Measurements from ENCODE around the gene B3GNT5. TPM values are rescaled to one million over a fixed set of nuclear protein-coding genes. Genes with fewer than 3 reads are reported as not detected.

The B3GNT5 gene
- total and polyA plus RNA-seq, 2 experiments from 2014 or later, result 4.9 to 6.4 TPM

DNA sequence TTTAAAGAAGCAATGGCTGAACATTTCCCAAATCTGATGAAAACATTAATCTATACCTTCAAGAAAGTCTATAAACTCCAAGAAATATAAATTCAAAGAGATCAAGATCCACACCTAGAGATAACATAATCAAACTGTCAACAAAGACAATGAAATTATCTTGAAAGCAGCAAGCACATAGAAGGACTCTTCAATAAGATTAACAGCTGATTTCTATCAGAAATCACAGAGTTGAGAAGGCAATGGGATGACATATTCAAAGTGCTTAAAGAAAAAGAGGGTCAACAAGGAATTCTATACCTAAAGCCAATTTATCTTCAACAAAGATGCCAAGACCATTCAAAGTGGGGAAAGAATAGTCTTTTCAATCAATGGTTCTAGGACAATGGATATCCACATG is 49.4 kb upstream of the B3GNT5 start:
- H3K4me1 Mint-ChIP-seq, result peaks cover 9% of the 10 kb centered on the region; the same call in 2 of the 3 replicates
- Histone ChIP-seq H3K9me2 (ENCODE audit: insufficient read depth) (no peaks in the 10 kb centered on the region), H3K27ac (ENCODE audit: low read depth) (no peak overlapping the region), H3K36me3 (ENCODE audit: insufficient read depth) (no peaks in the 10 kb centered on the region; the same call in 1 of the 2 replicates), H4K20me1 (replicated peaks; ENCODE audit: insufficient read depth) (no peaks in the 10 kb centered on the region), H3K4me2 (no peak overlapping the region), H3K4me3 (no peak overlapping the region), H3K4me1 (ENCODE audit: insufficient read depth) (no peaks in the 10 kb centered on the region), H2AFZ (no peak overlapping the region), H3K27me3 (ENCODE audit: insufficient read depth) (no peaks in the 10 kb centered on the region), H3K79me2 (replicated peaks; ENCODE audit: insufficient read depth) (no peaks in the 10 kb centered on the region), H3F3A (replicated peaks; ENCODE audit: low read depth) (no peaks in the 10 kb centered on the region)
- peaks cover 25% of the 10 kb centered on the region; the same call in 2 of the 3 replicates for H3K9me3 Mint-ChIP-seq
- ATAC-seq (no peak), DNase-seq (ENCODE audit: low spot score) (no peak)
- H3K27ac Mint-ChIP-seq, result no peak overlapping the region
- H3K36me3 Mint-ChIP-seq (ENCODE audit: low read depth), result peaks cover 15% of the 10 kb centered on the region
- TF ChIP-seq NANOG (IDR thresholded peaks at IDR 0.05; ENCODE audit: borderline replicate concordance), result no peak
- TF ChIP-seq, protein P1, sequence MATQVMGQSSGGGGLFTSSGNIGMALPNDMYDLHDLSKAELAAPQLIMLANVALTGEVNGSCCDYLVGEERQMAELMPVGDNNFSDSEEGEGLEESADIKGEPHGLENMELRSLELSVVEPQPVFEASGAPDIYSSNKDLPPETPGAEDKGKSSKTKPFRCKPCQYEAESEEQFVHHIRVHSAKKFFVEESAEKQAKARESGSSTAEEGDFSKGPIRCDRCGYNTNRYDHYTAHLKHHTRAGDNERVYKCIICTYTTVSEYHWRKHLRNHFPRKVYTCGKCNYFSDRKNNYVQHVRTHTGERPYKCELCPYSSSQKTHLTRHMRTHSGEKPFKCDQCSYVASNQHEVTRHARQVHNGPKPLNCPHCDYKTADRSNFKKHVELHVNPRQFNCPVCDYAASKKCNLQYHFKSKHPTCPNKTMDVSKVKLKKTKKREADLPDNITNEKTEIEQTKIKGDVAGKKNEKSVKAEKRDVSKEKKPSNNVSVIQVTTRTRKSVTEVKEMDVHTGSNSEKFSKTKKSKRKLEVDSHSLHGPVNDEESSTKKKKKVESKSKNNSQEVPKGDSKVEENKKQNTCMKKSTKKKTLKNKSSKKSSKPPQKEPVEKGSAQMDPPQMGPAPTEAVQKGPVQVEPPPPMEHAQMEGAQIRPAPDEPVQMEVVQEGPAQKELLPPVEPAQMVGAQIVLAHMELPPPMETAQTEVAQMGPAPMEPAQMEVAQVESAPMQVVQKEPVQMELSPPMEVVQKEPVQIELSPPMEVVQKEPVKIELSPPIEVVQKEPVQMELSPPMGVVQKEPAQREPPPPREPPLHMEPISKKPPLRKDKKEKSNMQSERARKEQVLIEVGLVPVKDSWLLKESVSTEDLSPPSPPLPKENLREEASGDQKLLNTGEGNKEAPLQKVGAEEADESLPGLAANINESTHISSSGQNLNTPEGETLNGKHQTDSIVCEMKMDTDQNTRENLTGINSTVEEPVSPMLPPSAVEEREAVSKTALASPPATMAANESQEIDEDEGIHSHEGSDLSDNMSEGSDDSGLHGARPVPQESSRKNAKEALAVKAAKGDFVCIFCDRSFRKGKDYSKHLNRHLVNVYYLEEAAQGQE (IDR thresholded peaks at IDR 0.05; ENCODE audit: unreplicated experiment), result no peak
- no peak for TF ChIP-seq ZNF331 (CRISPR knock-in tag; IDR thresholded peaks at IDR 0.05; ENCODE audit: low read depth)
- TF ChIP-seq CREB1 (CRISPR knock-in tag; IDR thresholded peaks at IDR 0.05; ENCODE audit: low read depth), result no peak
- TF ChIP-seq ZNF114 (CRISPR knock-in tag; IDR thresholded peaks at IDR 0.05), result no peak
- no peak for TF ChIP-seq POLR2AphosphoS5 (IDR thresholded peaks at IDR 0.05; ENCODE audit: low read depth)
- H3K4me3 Mint-ChIP-seq, result no peak overlapping the region
- peaks cover 2% of the 10 kb centered on the region for H3K27me3 Mint-ChIP-seq (ENCODE audit: insufficient read depth, low read depth, poor library complexity)

DNA sequence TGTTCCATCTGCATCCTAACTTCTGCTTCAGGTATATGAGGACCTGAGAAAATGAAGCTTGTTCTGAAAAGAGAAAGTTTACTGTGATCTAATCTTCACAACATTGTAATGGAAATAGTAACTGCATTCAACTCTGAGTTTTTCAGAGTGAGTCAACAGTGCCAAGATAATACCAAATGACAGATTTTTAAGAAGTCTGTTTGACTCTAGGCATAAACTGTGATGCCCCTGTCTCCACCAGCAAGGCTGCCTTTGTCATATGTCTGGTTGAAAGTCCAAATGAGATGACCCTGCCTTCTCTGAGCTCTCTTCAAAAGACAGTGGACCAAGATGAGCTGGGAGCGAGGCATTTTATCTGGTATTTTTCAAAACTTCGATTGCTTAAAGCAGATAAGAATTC is 44.8 kb upstream of the B3GNT5 start:
- Mint-ChIP-seq H3K36me3 (ENCODE audit: low read depth) (peaks cover 7% of the 10 kb centered on the region; the same call in 2 of the 3 replicates), H3K4me1 (peaks cover 16% of the 10 kb centered on the region), H3K27me3 (ENCODE audit: insufficient read depth, low read depth, poor library complexity) (peaks cover 5% of the 10 kb centered on the region), H3K27ac (no peak overlapping the region), H3K4me3 (no peak overlapping the region), H3K9me3 (peaks cover 20% of the 10 kb centered on the region; the same call in 2 of the 3 replicates)
- Histone ChIP-seq H3F3A (replicated peaks; ENCODE audit: low read depth) (no peaks in the 10 kb centered on the region), H3K4me1 (ENCODE audit: insufficient read depth) (no peaks in the 10 kb centered on the region; the same call in 1 of the 2 replicates), H3K9me2 (ENCODE audit: insufficient read depth) (no peaks in the 10 kb centered on the region), H3K79me2 (replicated peaks; ENCODE audit: insufficient read depth) (no peaks in the 10 kb centered on the region), H2AFZ (no peak overlapping the region), H3K36me3 (ENCODE audit: insufficient read depth) (no peaks in the 10 kb centered on the region; the same call in 1 of the 2 replicates), H3K4me2 (no peak overlapping the region), H3K27ac (ENCODE audit: low read depth) (no peak overlapping the region), H4K20me1 (replicated peaks; ENCODE audit: insufficient read depth) (no peaks in the 10 kb centered on the region), H3K27me3 (ENCODE audit: insufficient read depth) (no peaks in the 10 kb centered on the region), H3K4me3 (no peak overlapping the region)
- ATAC-seq, result no peak
- TF ChIP-seq ZNF114 (CRISPR knock-in tag; IDR thresholded peaks at IDR 0.05) (no peak), JUNB (IDR thresholded peaks at IDR 0.05; ENCODE audit: unreplicated experiment) (no peak), EZH2phosphoT487 (IDR thresholded peaks at IDR 0.05; ENCODE audit: unreplicated experiment) (no peak), ZNF331 (CRISPR knock-in tag; IDR thresholded peaks at IDR 0.05; ENCODE audit: low read depth) (no peak)
- TF ChIP-seq, protein P1 (IDR thresholded peaks at IDR 0.05; ENCODE audit: unreplicated experiment), result no peak
- TF ChIP-seq, protein P2, sequence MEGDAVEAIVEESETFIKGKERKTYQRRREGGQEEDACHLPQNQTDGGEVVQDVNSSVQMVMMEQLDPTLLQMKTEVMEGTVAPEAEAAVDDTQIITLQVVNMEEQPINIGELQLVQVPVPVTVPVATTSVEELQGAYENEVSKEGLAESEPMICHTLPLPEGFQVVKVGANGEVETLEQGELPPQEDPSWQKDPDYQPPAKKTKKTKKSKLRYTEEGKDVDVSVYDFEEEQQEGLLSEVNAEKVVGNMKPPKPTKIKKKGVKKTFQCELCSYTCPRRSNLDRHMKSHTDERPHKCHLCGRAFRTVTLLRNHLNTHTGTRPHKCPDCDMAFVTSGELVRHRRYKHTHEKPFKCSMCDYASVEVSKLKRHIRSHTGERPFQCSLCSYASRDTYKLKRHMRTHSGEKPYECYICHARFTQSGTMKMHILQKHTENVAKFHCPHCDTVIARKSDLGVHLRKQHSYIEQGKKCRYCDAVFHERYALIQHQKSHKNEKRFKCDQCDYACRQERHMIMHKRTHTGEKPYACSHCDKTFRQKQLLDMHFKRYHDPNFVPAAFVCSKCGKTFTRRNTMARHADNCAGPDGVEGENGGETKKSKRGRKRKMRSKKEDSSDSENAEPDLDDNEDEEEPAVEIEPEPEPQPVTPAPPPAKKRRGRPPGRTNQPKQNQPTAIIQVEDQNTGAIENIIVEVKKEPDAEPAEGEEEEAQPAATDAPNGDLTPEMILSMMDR (conservative IDR thresholded peaks at IDR 0.05; ENCODE audit: low read depth in 2 of 2), result no peak
- no peak for DNase-seq (ENCODE audit: low spot score)
